Muscle of leg (tissue), 11 donors: Measurements from ENCODE around the gene VMO1. TPM values are rescaled to one million over a fixed set of nuclear protein-coding genes. Genes with fewer than 3 reads are reported as not detected.

Experiments used
- DNase-seq: peaks from one replicate; pipeline ENCODE4 v3.0.0; 2013
- H3K27ac ChIP-seq: one replicate; pipeline ENCODE4 v1.5.1; 2013; ENCODE audit warnings: mild to moderate bottlenecking, low read length, control low read depth
- H3K27me3 ChIP-seq: one replicate; pipeline ENCODE4 v1.6.1; 2013; ENCODE audit warnings: low read length; ENCODE audit not compliant: control insufficient read depth, insufficient read depth
- H3K36me3 ChIP-seq: one replicate; pipeline ENCODE4 v1.6.1; 2013; ENCODE audit warnings: low read length; ENCODE audit not compliant: control insufficient read depth, insufficient read depth
- H3K4me1 ChIP-seq: one replicate; pipeline ENCODE4 v1.6.1; 2013; ENCODE audit warnings: low read length; ENCODE audit not compliant: control insufficient read depth, insufficient read depth
- H3K4me3 ChIP-seq: one replicate; pipeline ENCODE4 v1.5.1; 2013; ENCODE audit warnings: low read length, control low read depth
- H3K9me3 ChIP-seq: replicated peaks from 2 replicates; pipeline ENCODE4 v1.6.1; 2013; ENCODE audit warnings: low read depth, low read length; ENCODE audit not compliant: control insufficient read depth
- WGBS: methylation state at CpG from one replicate; pipeline ENCODE4 v1.1.5; 2013; ENCODE audit warnings: missing lambda C conversion rate; ENCODE audit not compliant: insufficient coverage; 5-methylcytosine and 5-hydroxymethylcytosine counted together
- polyA plus RNA-seq, 8 donors: library from polyadenylated mRNA; unstranded; fragments of 120-200 nt; gene quantifications; one replicate each; pipeline versions ENCODE4 v1.2.1 to v1.2.3, GENCODE V29; 2013; ENCODE audit warnings: inconsistent platforms in 1 of 8, low replicate concordance in 1 of 8; ENCODE audit not compliant: insufficient read length in 8 of 8, insufficient read depth in 1 of 8
- total RNA-seq: library from RNA; stranded (reverse); fragments of 120-200 nt; gene quantifications from one replicate; pipeline ENCODE4 v1.2.4, GENCODE V29; 2013

Gene VMO1
- total and polyA plus RNA-seq, 9 donors = 3.0 to 12.7 (median 6.2) TPM

- H3K27ac ChIP-seq = no peak overlapping the region
- peak; percentile 64 for DNase-seq
- peaks cover 35% of the 10 kb centered on the region for H3K4me1 ChIP-seq
- WGBS = 9% methylated on average over 2 of the region's 6 CpGs
- H3K4me3 ChIP-seq = no peak overlapping the region
- no peaks in the 10 kb centered on the region for H3K9me3 ChIP-seq
- peaks cover 64% of the 10 kb centered on the region for H3K27me3 ChIP-seq
- H3K36me3 ChIP-seq = no peaks in the 10 kb centered on the region
Observed at GRCh38 chr17:4786516-4786915, 352 bp upstream of the VMO1 start.

- Histone ChIP-seq H3K4me1 (peaks cover 31% of the 10 kb centered on the region), H3K9me3 (no peaks in the 10 kb centered on the region), H3K27me3 (peaks cover 67% of the 10 kb centered on the region), H3K27ac (no peak overlapping the region), H3K4me3 (no peak overlapping the region), H3K36me3 (no peaks in the 10 kb centered on the region)
- no peak for DNase-seq
- 6% methylated on average over 45 of the region's 61 CpGs for WGBS
Observed at GRCh38 chr17:4785311-4786105, 656 bp downstream of the VMO1 start.

- Histone ChIP-seq H3K27ac (no peak overlapping the region), H3K9me3 (no peaks in the 10 kb centered on the region), H3K4me3 (no peak overlapping the region), H3K4me1 (peaks cover 19% of the 10 kb centered on the region), H3K27me3 (peaks cover 66% of the 10 kb centered on the region), H3K36me3 (no peaks in the 10 kb centered on the region)
- WGBS = 23% methylated on average over 23 of the region's 28 CpGs
- no peak for DNase-seq
Observed at GRCh38 chr17:4782652-4783051, 3.5 kb downstream of the VMO1 start.

- Histone ChIP-seq H3K27me3 (peaks cover 49% of the 10 kb centered on the region), H3K36me3 (no peaks in the 10 kb centered on the region), H3K9me3 (no peaks in the 10 kb centered on the region), H3K4me3 (no peak overlapping the region), H3K4me1 (peaks cover 4% of the 10 kb centered on the region), H3K27ac (no peak overlapping the region)
- WGBS = 64% methylated on average over 7 of the region's 11 CpGs
- DNase-seq = no peak
Observed at GRCh38 chr17:4780325-4780955, 5.7 kb downstream of the VMO1 start.

DNA sequence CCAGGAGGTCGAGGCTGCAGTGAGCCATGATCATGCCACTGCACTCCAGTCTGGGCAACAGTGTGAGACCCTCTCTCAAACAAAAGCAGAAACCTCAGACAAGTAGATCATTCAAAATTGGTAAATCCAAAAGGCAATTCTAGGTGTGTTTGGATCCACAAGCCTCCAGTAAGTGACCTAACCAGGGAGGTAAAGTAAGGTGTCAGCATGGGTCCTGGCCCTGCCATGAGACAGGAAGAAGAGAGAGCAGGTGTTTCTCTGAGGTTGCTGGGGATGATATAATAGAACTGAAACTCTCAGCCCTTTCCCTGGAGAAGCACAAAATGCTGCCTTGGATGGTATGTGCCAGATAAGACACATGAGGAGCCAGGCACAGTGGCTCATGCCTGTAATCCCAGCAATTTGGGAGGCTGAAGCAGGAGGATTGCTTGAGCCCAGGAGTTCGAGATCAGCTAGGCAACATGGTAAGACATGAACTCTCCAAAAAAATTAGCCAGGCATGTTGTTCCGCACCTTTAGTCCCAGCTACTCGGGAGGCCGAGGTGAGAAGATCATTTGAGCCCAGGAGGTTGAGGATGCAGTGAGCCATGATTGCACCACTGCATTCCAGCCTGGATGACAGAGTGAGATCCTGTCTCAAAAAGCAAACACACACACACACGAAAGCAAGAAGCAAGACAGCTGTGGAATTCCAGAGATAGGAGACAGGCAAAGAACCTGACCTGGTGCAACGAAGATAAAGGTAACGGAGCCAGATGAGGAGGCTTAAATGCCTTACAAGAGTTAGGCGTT is 8.0 kb downstream of the VMO1 start:
- H3K4me3 ChIP-seq = no peak overlapping the region
- DNase-seq = no peak
- H3K27ac ChIP-seq = no peak overlapping the region
- 70% methylated on average over 7 of the region's 9 CpGs for WGBS
- no peaks in the 10 kb centered on the region for H3K4me1 ChIP-seq
- no peaks in the 10 kb centered on the region for H3K9me3 ChIP-seq
- H3K27me3 ChIP-seq = peaks cover 27% of the 10 kb centered on the region
- no peaks in the 10 kb centered on the region for H3K36me3 ChIP-seq

DNA sequence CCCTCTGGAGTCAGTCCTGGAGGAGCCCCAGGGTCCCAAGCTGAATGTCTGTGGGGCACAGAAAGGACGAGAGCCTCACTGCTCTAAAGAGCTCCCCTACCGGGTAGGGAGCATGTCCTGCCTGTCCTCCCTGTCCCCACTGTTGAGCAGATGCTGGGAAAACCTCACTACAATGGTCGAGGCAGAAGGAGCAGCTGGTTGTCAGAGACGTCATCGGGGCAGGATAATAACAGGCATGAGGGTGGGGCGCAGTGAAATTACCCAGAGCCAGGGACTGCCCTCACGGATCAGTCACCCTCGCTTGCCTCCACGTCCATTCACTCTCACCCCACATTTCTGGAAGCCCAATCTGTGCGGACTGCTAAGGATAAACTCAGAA is 13.9 kb downstream of the VMO1 start:
- no peaks in the 10 kb centered on the region for H3K9me3 ChIP-seq
- H3K4me1 ChIP-seq = no peaks in the 10 kb centered on the region
- no peak for DNase-seq
- H3K27me3 ChIP-seq = peaks cover 3% of the 10 kb centered on the region
- H3K36me3 ChIP-seq = no peaks in the 10 kb centered on the region
- 33% methylated on average over 1 of the region's 10 CpGs for WGBS
- H3K27ac ChIP-seq = no peak overlapping the region
- no peak overlapping the region for H3K4me3 ChIP-seq

- H3K4me1 ChIP-seq = no peaks in the 10 kb centered on the region
- peaks cover 3% of the 10 kb centered on the region for H3K27me3 ChIP-seq
- no peak within 1 kb of the TSS for H3K4me3 ChIP-seq
- H3K9me3 ChIP-seq = no peaks in the 10 kb centered on the region
- no peaks in the 10 kb centered on the region for H3K36me3 ChIP-seq
- H3K27ac ChIP-seq = no peak within 1 kb of the TSS
- DNase-seq = no peak
- WGBS = 72% methylated on average over 10 of the region's 13 CpGs
Observed at GRCh38 chr17:4771519-4772234, 14.5 kb downstream of the VMO1 start, which contains the start of gene TM4SF5. TSS of gene TM4SF5 (plus strand) at chr17:4771886. CDS start at chr17:4771923, 37 bp downstream.

- WGBS = no CpG with 5 or more reads among the region's 2 CpGs
- H3K27ac ChIP-seq = no peak overlapping the region
Observed at GRCh38 chr17:4769628-4770027, 16.5 kb downstream of the VMO1 start.

DNA sequence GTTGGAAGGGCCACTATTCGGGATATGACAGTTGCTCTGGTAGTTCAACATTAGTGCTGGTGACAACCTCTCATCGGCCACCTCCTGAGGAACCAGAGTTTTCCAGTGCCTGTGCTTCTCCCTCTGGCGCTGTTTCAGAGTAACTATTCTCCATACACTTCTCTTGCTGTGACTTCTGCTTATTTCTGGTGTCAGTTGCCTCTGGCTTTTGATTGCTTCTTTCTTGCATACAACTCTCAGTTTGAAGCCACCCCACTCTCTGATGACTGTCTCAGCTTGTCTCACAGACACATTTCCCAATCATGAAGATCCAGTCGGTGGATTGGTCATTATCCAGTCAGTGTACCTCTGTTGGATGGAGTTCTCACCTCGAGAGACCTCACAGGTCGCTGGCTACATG is 17.9 kb downstream of the VMO1 start:
- DNase-seq = no peak
- 80% methylated on average over 3 of the region's 6 CpGs for WGBS
- H3K4me1 ChIP-seq = no peaks in the 10 kb centered on the region

More at GRCh38 chr17:4769628-4770027, 16.5 kb downstream of the VMO1 start:
- no peak overlapping the region for H3K4me3 ChIP-seq
- no peaks in the 10 kb centered on the region for H3K4me1 ChIP-seq
- DNase-seq = no peak
- no peaks in the 10 kb centered on the region for H3K36me3 ChIP-seq
- H3K9me3 ChIP-seq = no peaks in the 10 kb centered on the region
- peaks cover 3% of the 10 kb centered on the region for H3K27me3 ChIP-seq

More for the DNA sequence above, 17.9 kb downstream of the VMO1 start:
- no peak overlapping the region for H3K27ac ChIP-seq
- peaks cover 3% of the 10 kb centered on the region for H3K27me3 ChIP-seq
- H3K36me3 ChIP-seq = no peaks in the 10 kb centered on the region
- H3K9me3 ChIP-seq = no peaks in the 10 kb centered on the region
- H3K4me3 ChIP-seq = no peak overlapping the region
